HG02588 (cell line): Measurements from ENCODE around the gene TANGO6.
"Not testable (repeated sequence)": the region's sequence is repeated elsewhere in the genome, so short reads cannot be mapped to it uniquely, and the experiment has no call there.

Experiments
- ATAC-seq: cut with Tn5 transposase; IDR thresholded peaks from one replicate; pipeline ENCODE4 v1.9.1; 2021; ENCODE audit warnings: mild to moderate bottlenecking, moderate library complexity; ENCODE audit not compliant: unreplicated experiment

TANGO6 gene

DNA sequence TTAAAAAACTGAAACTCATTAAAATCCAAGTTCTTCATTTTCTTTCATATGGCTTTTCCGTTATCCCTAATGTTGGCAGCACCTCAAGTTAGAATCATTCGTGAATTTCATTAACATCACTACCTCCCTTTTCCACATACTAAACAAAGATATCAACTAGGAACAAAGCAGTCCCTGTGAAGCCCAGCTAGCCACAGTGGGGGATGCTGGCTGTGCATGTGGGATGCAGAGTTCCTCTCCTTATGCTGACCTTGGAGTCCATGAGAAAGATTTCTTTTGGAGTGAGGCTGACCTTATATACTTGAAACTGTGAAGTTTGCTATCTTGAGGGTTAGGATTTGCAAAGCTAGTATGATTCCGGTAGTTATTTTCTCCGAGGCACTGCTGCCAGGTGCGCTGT, 117.6 kb downstream of the TANGO6 start:
- no peak for ATAC-seq

DNA sequence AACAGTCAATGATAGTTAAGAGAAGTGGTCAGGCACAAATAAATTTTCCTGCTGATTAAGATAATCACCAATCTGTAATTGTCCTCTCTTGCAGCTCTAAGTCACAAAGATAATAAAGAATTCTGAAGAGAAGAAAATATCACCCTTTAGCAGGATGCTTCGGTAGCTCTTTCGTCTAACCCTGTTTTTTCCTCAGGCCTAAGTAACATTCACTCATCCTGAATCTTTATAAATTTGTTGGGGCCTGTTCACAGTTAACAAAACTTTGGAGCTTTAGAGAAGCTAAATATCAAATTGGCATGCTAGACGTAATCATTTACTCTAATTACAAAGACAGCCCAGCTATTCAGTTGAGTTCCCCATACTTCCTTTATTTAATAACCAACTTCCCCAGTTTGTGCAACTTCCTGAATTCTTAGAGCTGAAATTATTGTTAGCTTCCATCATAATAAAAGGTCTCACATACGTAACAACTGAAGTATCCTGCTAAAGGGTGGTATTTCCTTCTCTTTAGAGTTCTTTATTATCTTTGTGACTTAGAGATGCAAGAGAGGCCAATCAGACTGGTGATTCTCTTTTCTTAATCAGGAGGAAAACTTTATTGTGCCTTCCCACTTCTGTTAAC, 118.6 kb downstream of the TANGO6 start:
- ATAC-seq = no peak

DNA sequence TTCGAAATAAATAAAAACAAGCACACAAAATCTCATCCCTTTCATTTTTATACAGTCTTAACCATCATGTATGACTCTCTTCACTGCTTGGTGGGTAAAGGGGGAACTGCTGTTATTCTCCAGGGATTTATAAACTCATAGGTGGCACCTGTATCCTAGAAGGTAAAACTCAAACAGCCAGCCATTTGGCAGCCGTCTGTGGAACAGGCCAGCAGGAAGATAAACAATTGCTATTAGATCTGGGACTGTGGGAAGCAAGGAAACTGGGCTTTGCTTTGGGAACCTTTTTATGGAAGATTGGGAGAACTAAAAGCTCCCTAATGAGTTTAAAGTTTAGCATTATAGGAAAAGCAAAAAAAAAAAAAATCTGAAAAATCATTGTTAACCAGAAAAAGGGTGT, 126.0 kb downstream of the TANGO6 start:
- ATAC-seq = no peak

DNA sequence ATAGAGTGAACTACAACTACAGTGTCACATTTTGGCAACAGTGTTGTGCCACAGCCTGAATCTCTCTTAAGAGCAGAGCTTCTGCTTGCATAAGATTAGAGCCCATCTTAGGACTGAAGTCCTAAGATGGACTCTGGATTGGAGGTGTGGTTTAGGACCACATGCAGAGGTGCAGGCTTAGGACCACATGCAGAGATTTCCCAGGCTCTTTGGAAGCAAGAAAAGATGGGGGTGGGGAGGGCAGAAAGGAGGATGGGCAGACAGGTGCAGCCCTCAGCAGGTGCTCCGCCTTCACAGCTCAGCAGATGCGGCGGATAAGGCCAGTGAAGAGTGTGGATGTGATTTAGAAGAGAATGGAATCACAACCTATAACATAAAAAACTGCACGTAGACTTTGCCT, 128.7 kb downstream of the TANGO6 start:
- ATAC-seq = no peak

GRCh38 chr16:68972720-68973119, 129.4 kb downstream of the TANGO6 start:
- no peak for ATAC-seq

DNA sequence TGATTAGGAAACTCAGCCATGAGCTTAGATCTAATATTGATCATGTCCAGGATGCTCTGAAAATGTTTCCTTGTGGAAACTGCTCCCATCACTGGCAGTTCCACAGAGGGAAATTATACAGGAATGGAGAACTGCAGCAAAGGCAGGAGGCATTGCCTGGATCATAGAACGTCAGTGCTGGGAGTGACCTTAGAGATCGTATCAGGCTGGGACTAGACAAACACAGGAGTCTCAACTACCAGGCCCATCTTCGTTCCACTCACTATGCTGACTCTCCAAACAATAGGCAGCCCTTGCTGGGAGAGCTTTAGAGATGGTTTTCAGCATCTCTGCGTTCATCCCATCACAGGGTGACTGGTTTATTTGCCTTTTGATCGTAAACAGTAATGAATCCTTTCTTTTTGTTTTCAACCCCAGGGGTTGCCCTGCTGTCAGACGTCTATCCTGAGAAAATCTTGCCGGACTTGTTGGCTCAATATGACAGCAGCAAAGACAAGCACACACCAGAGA, 130.3 kb downstream of the TANGO6 start:
- no peak for ATAC-seq

DNA sequence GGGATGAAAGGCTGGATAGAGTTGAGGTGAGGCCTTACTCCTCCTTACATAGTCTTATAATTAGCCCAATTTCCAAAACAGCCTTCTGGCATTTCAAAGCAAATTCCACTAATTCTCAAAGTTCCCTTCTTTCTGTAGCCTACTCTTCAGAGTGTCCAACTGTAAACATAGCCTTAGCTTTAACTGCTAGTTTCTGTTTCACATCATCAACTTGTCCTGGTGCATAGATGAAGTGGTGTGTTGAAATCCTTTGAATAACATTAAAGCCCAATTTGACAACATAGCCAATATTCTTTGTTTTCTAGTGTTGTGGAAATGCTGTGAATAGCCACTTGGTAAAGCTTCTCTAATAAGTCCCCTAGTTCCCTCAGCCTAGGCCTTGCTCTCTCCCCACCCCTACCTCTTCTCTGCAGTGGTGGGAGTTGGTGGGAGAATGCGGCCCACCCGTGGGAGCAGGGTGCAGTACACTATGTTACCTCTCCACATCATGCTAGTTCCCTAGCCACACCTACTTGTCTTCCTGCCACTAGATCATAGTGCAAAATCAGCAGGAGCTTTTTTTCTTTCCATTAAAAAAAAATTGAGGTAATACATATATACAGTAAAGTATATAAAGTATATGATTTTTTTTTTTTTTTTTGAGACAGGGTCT, 135.1 kb downstream of the TANGO6 start:
- no peak for ATAC-seq

DNA sequence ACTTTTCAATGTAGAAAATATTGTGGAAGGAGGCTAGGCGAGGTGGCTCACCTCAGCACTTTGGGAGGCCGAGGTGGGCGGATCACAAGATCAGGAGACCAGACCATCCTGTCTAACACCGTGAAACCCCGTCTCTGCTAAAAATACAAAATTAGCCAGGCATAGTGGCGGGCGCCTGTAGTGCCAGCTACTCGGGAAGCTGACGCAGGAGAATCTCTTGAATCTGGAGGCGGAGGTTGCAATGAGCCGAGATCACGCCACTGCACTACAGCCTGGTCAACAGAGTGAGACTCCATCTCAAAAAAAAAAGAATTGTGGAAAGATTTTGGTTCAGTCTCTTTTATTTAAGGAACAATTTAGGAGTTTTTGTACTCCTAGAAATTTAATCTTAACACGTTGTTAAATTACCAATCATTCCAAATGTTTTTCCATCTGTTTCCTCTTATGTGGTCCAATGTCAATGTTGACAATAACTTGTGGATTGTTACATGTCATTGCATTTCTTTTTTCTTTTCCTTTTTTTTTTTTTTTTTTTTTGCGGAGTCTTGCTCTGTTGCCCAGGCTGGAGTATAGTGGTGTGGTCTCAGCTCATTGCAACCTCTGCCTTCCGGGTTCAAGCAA, 137.5 kb downstream of the TANGO6 start:
- ATAC-seq = no peak

GRCh38 chr16:68981971-68982370, 138.6 kb downstream of the TANGO6 start:
- no peak for ATAC-seq

DNA sequence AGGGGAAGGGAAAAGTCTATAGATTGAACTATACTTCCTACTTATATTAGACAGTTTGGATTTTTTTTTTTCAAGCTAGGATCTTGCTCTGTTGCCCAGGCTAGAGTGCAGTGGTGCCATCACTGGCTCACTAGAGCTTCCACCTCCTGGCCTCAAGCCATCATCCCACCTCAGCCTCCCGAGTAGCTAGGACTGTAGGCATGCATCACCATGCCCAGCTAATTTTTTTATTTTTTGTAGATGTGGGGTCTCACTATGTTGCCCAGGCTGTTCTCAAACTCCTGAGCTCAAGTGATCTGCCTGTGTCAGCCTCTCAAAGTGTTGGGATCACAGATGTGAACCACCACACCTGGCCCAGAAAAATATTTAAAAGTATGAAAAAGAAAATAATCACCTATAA, 141.1 kb downstream of the TANGO6 start:
- ATAC-seq = no peak

GRCh38 chr16:68985268-68985667, 141.9 kb downstream of the TANGO6 start:
- ATAC-seq = no peak

- ATAC-seq = no peak
These were observed 142.5 kb downstream of the TANGO6 start for GRCh38 chr16:68985855-68986254.

GRCh38 chr16:68987734-68988457, 144.6 kb downstream of the TANGO6 start:
- ATAC-seq = no peak

DNA sequence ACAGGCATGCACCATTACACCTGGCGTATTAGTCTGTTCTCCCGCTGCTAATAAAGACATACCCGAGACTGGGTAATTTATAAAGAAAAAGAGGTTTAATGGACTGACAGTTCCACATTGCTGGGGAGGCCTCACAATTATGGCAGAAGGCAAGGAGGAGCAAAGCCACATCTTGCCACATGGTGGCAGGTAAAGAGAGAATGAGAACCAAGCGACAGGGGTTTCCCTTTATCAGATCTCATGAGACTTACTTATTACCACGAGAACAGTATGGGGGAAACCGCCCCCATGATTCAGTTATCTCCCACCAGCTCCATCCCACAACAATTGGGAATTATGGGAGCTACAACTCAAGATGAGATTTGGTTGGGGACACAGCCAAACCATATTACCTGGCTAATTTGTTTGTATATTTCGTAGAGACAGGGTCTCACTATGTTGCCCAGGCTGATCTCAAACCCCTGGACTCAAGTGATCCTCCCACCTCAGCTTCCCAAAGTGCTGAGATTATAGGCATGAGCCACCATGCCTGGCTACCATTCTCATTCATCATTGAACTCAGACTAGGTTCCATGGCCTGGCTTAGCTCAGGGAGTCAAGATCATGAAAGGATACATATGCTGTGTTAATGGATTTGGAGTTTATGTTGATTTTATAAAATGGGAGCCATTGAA, 147.0 kb downstream of the TANGO6 start:
- ATAC-seq = not testable (repeated sequence)

GRCh38 chr16:68991075-68991474, 147.7 kb downstream of the TANGO6 start:
- no peak for ATAC-seq

- no peak for ATAC-seq
These were observed 149.2 kb downstream of the TANGO6 start for GRCh38 chr16:68992521-68992920.

DNA sequence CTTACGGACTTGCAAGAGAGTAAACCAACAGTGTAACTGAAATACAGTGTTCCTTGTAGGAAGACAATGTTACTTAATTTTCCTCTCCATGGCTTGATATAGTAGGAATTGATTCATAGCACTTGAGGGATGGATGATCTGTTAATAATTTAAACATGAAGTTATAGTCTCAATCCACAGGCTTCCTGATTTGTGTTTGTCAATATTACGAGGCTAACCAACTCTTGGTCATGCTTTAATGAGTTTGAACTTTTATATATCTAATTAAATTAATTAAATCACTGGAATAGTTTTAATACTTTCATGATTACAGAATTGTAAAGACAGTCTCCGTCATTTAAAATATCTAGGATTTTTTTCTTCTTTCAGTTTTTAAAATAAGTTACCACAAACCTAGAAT, 150.1 kb downstream of the TANGO6 start:
- ATAC-seq = no peak

DNA sequence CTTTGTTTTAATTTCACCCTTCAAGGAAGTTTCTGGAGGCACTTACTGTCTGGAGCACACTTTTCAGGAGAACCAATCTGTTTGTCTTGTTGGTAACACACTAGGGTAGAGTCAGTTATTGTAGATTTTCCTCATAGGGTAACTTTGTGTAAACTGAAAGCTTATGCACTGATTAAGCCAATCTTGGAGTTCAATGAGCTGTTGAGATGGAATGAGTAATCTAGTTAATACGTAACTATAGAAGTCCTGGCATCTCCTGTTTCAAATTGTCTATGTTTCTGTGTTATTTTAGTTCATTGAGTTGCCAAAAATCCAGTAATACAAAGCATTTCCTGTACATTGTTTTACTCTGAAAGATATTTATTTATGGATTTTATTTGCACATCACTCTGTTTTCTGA, 150.6 kb downstream of the TANGO6 start:
- no peak for ATAC-seq

- no peak for ATAC-seq
These were observed 151.0 kb downstream of the TANGO6 start for GRCh38 chr16:68994324-68994723.

- no peak for ATAC-seq
These were observed 151.7 kb downstream of the TANGO6 start for GRCh38 chr16:68995011-68995504.

DNA sequence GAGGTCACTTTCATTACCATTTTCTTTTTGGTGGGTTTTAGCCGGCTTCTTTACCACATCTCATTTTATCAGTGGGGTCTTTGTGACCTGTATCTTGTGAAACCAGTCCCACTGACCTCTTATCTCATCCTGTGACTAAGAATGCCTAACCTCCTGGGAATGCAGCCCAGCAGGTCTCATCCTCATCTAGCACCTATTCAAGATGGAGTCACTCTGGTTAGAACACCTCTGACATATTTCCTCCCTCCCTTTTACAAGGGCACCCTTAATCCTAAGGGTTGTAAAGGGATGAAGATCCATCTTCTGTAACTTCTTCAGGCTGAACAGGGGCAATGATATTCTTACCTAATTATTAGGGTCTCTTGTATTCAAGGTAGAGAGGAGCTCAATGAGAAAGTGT, 154.2 kb downstream of the TANGO6 start:
- no peak for ATAC-seq
